MM.1S (cell line): ENCODE data around the gene USP13.

Experiments
- DNase-seq: peaks from one replicate; pipeline ENCODE4 v3.0.0-alpha.2; 2015
- H2AFZ ChIP-seq: fragments of 300-600 bp; sonication (generic); 2 replicates; pipeline ENCODE4 v1.6.0; 2016; ENCODE audit warnings: antibody characterized with exemption, low read length
- H3F3A ChIP-seq: fragments of 300-600 bp; sonication (generic); 2 replicates; pipeline ENCODE4 v1.6.1; 2016; ENCODE audit warnings: mild to moderate bottlenecking, antibody characterized with exemption, low read length, moderate library complexity, mixed read lengths; ENCODE audit not compliant: insufficient read depth
- H3K27ac ChIP-seq: fragments of 300-600 bp; sonication (generic); 2 replicates; pipeline ENCODE4 v1.5.1; 2016; ENCODE audit warnings: mild to moderate bottlenecking, low read length
- H3K27me3 ChIP-seq: fragments of 300-600 bp; sonication (generic); replicated peaks from 2 replicates; pipeline ENCODE4 v1.6.0; 2016; ENCODE audit warnings: low read length; ENCODE audit not compliant: insufficient read depth
- H3K36me3 ChIP-seq: fragments of 300-600 bp; sonication (generic); replicated peaks from 2 replicates; pipeline ENCODE4 v1.6.1; 2016; ENCODE audit warnings: mild to moderate bottlenecking, low read length, mixed read lengths; ENCODE audit not compliant: insufficient read depth
- H3K4me1 ChIP-seq: fragments of 300-600 bp; sonication (generic); 2 replicates; pipeline ENCODE4 v1.6.1; 2016; ENCODE audit warnings: low read length, mixed read lengths
- H3K4me2 ChIP-seq: fragments of 300-600 bp; sonication (generic); 2 replicates; pipeline ENCODE4 v1.6.0; 2016; ENCODE audit warnings: low read depth, low read length
- H3K4me3 ChIP-seq: fragments of 300-600 bp; sonication (generic); 2 replicates; pipeline ENCODE4 v1.5.1; 2016; ENCODE audit warnings: low read length, mixed read lengths
- H3K79me2 ChIP-seq: fragments of 300-600 bp; sonication (generic); 2 replicates; pipeline ENCODE4 v1.6.1; 2016; ENCODE audit warnings: mixed run types, low read length, mixed read lengths
- H3K9ac ChIP-seq: fragments of 300-600 bp; sonication (generic); 2 replicates; pipeline ENCODE4 v1.6.1; 2016; ENCODE audit warnings: low read length, mixed read lengths
- H3K9me2 ChIP-seq: fragments of 300-600 bp; sonication (generic); replicated peaks from 2 replicates; pipeline ENCODE4 v1.6.1; 2016; ENCODE audit warnings: mild to moderate bottlenecking, low read length, mixed read lengths; ENCODE audit not compliant: insufficient read depth
- H3K9me3 ChIP-seq: fragments of 300-600 bp; sonication (generic); replicated peaks from 2 replicates; pipeline ENCODE4 v1.6.1; 2016; ENCODE audit warnings: mild to moderate bottlenecking, low read length, mixed read lengths; ENCODE audit not compliant: insufficient read depth
- H4K20me1 ChIP-seq: fragments of 300-600 bp; sonication (generic); 2 replicates; pipeline ENCODE4 v1.6.1; 2016; ENCODE audit warnings: mild to moderate bottlenecking, low read length, moderate library complexity, mixed read lengths; ENCODE audit not compliant: insufficient read depth
- CTCF ChIP-seq: fragments of 300-600 bp; sonication (generic); IDR thresholded peaks from 2 replicates; pipeline ENCODE4 v1.5.1; 2016; ENCODE audit warnings: antibody characterized with exemption, low read length, mixed read lengths
- EZH2 ChIP-seq: fragments of 300-600 bp; sonication (generic); optimal IDR thresholded peaks from 2 replicates; pipeline ENCODE3; 2017; ENCODE audit warnings: low read depth, mild to moderate bottlenecking, antibody characterized with exemption, low read length, mixed read lengths
- EZH2phosphoT487 ChIP-seq: fragments of 300-600 bp; sonication (generic); IDR thresholded peaks from 2 replicates; pipeline ENCODE4 v1.6.1; 2018; ENCODE audit warnings: antibody characterized with exemption, low read length

USP13 gene

GRCh38 chr3:179663093-179663492, 10.3 kb downstream of the USP13 start:
- Histone ChIP-seq H3K79me2 (peaks cover 99% of the 10 kb centered on the region), H4K20me1 (no peaks in the 10 kb centered on the region; the same call in 1 of the 2 replicates)

GRCh38 chr3:179666030-179666429, 13.2 kb downstream of the USP13 start:
- Histone ChIP-seq H3K9me2 (no peaks in the 10 kb centered on the region), H4K20me1 (no peaks in the 10 kb centered on the region; the same call in 1 of the 2 replicates), H2AFZ (no peak overlapping the region), H3K79me2 (peaks cover 96% of the 10 kb centered on the region), H3K4me3 (no peak overlapping the region), H3K4me2 (no peak overlapping the region), H3K9me3 (no peaks in the 10 kb centered on the region), H3K4me1 (no peaks in the 10 kb centered on the region), H3K9ac (no peak overlapping the region), H3K36me3 (no peaks in the 10 kb centered on the region), H3K27ac (no peak overlapping the region), H3K27me3 (no peaks in the 10 kb centered on the region), H3F3A (no peaks in the 10 kb centered on the region)
- DNase-seq, result no peak
- TF ChIP-seq EZH2 (no peak), EZH2phosphoT487 (no peak), CTCF (no peak)

More at GRCh38 chr3:179663093-179663492, 10.3 kb downstream of the USP13 start:
- H3K9me3 ChIP-seq, result no peaks in the 10 kb centered on the region
- H3K4me1 ChIP-seq, result no peaks in the 10 kb centered on the region
- no peak overlapping the region for H2AFZ ChIP-seq
- H3F3A ChIP-seq, result no peaks in the 10 kb centered on the region
- no peak overlapping the region for H3K27ac ChIP-seq
- H3K4me2 ChIP-seq, result no peak overlapping the region
- TF ChIP-seq CTCF (no peak), EZH2 (no peak), EZH2phosphoT487 (no peak)
- no peaks in the 10 kb centered on the region for H3K27me3 ChIP-seq
- H3K4me3 ChIP-seq, result no peak overlapping the region
- no peaks in the 10 kb centered on the region for H3K9me2 ChIP-seq
- DNase-seq, result no peak
- H3K36me3 ChIP-seq, result no peaks in the 10 kb centered on the region
- no peak overlapping the region for H3K9ac ChIP-seq

GRCh38 chr3:179666436-179667035, 13.7 kb downstream of the USP13 start:
- no peak for DNase-seq
- no peaks in the 10 kb centered on the region for H3K27me3 ChIP-seq
- H4K20me1 ChIP-seq, result no peaks in the 10 kb centered on the region; the same call in 1 of the 2 replicates
- no peaks in the 10 kb centered on the region for H3K9me2 ChIP-seq
- H3K4me3 ChIP-seq, result no peak overlapping the region
- H3K9ac ChIP-seq, result no peak overlapping the region
- H3K4me1 ChIP-seq, result no peaks in the 10 kb centered on the region
- H2AFZ ChIP-seq, result no peak overlapping the region
- no peaks in the 10 kb centered on the region for H3K36me3 ChIP-seq
- H3K9me3 ChIP-seq, result no peaks in the 10 kb centered on the region
- H3F3A ChIP-seq, result no peaks in the 10 kb centered on the region
- H3K79me2 ChIP-seq, result peaks cover 96% of the 10 kb centered on the region
- no peak for TF ChIP-seq EZH2phosphoT487
- TF ChIP-seq EZH2, result no peak
- TF ChIP-seq CTCF, result no peak
- H3K27ac ChIP-seq, result no peak overlapping the region
- H3K4me2 ChIP-seq, result no peak overlapping the region
